Smooth muscle cell (in vitro differentiated cells): ENCODE measurements around the gene MYH6. TPM values are rescaled to one million over a fixed set of nuclear protein-coding genes. Genes with fewer than 3 reads are reported as not detected.
A peak's percentile ranks its signal among the peaks of the same experiment; 100 is the strongest.

ENCODE experiments used
- DNase-seq: peaks from one replicate; lab custom pipeline; 2025; ENCODE audit not compliant: unreplicated experiment; lab: John Stamatoyannopoulos, UW
- H2AFZ ChIP-seq: fragments of 200-600 bp; sonication (generic); 2 replicates; pipeline ENCODE4 v1.6.0; 2016; ENCODE audit warnings: antibody characterized with exemption, low read depth, mild to moderate bottlenecking
- H3F3A ChIP-seq: fragments of 200-600 bp; sonication (generic); 2 replicates; pipeline ENCODE4 v1.6.0; 2017; ENCODE audit warnings: antibody characterized with exemption, low read depth
- H3K27ac ChIP-seq: fragments of 200-600 bp; sonication (generic); 2 replicates; pipeline ENCODE4 v1.5.1; 2016; ENCODE audit warnings: low read depth, mild to moderate bottlenecking
- H3K27me3 ChIP-seq: fragments of 200-600 bp; sonication (generic); 2 replicates; pipeline ENCODE4 v1.6.1; 2016; ENCODE audit warnings: low read depth, mild to moderate bottlenecking
- H3K36me3 ChIP-seq: fragments of 200-600 bp; sonication (generic); 2 replicates; pipeline ENCODE4 v1.5.1; 2016; ENCODE audit warnings: low read depth
- H3K4me1 ChIP-seq: fragments of 200-600 bp; sonication (generic); 2 replicates; pipeline ENCODE4 v1.5.1; 2016; ENCODE audit warnings: low read depth
- H3K4me2 ChIP-seq: fragments of 200-600 bp; sonication (generic); 2 replicates; pipeline ENCODE4 v1.6.0; 2016; ENCODE audit warnings: mild to moderate bottlenecking
- H3K4me3 ChIP-seq: fragments of 200-600 bp; sonication (generic); 2 replicates; pipeline ENCODE4 v1.5.1; 2016; ENCODE audit warnings: mild to moderate bottlenecking
- H3K79me2 ChIP-seq: fragments of 200-600 bp; sonication (generic); 2 replicates; pipeline ENCODE4 v1.6.0; 2016; ENCODE audit warnings: low read depth, mild to moderate bottlenecking
- H3K9ac ChIP-seq: fragments of 200-600 bp; sonication (generic); 2 replicates; pipeline ENCODE4 v1.6.0; 2016; ENCODE audit warnings: low read depth
- H3K9me3 ChIP-seq: fragments of 200-600 bp; sonication (generic); replicated peaks from 2 replicates; pipeline ENCODE4 v1.5.1; 2016; ENCODE audit warnings: low read depth
- H4K20me1 ChIP-seq: fragments of 200-600 bp; sonication (generic); 2 replicates; pipeline ENCODE4 v1.6.0; 2016; ENCODE audit warnings: low read depth
- CTCF ChIP-seq: fragments of 200-600 bp; sonication (generic); IDR thresholded peaks from 2 replicates; pipeline ENCODE4 v1.5.1; 2017; ENCODE audit warnings: borderline replicate concordance, mild to moderate bottlenecking, antibody characterized with exemption; ENCODE audit not compliant: insufficient read depth, poor library complexity, severe bottlenecking
- WGBS: methylation state at CpG from one replicate; pipeline ENCODE4 v1.1.7; 2016; ENCODE audit warnings: low lambda C conversion rate; 5-methylcytosine and 5-hydroxymethylcytosine counted together
- polyA plus RNA-seq: library from polyadenylated mRNA; unstranded; fragments of >200 nt; fragmentation: Nextera tagmentation; extraction: Ambion mirVana; gene quantifications from 2 replicates; pipeline ENCODE4 v1.2.1, GENCODE V29; 2016
- total RNA-seq: library from RNA; depleted of rRNA; stranded (reverse); fragments of >200 nt; gene quantifications from 2 replicates; pipeline ENCODE4 v1.2.3, GENCODE V29; 2014

Gene MYH6
- total and polyA plus RNA-seq, 2 experiments from 2014 or later, result 0.23 TPM; not detected in 1

- WGBS, result 88% methylated on average over 2 of the region's 2 CpGs
- TF ChIP-seq CTCF, result no peak
Observed at GRCh38 chr14:23372509-23372908, 35.6 kb downstream of the MYH6 start, which contains the start of gene IL25. Gene IL25, plus strand, starts transcription at chr14:23372809.

GRCh38 chr14:23371865-23372264 is 36.2 kb downstream of the MYH6 start:
- H3K4me1 ChIP-seq, result peaks cover 15% of the 10 kb centered on the region
- no peaks in the 10 kb centered on the region for H3K9me3 ChIP-seq
- H3F3A ChIP-seq, result peaks cover 4% of the 10 kb centered on the region
- H4K20me1 ChIP-seq, result no peaks in the 10 kb centered on the region
- H3K9ac ChIP-seq, result no peak overlapping the region
- H3K79me2 ChIP-seq, result no peaks in the 10 kb centered on the region
- no peak for TF ChIP-seq CTCF
- WGBS, result 90% methylated on average over 1 of the region's 1 CpG
- H3K27ac ChIP-seq, result no peak overlapping the region
- no peak overlapping the region for H3K4me2 ChIP-seq
- H3K4me3 ChIP-seq, result no peak overlapping the region
- H2AFZ ChIP-seq, result no peak overlapping the region
- no peak for DNase-seq
- H3K27me3 ChIP-seq, result no peaks in the 10 kb centered on the region
- no peaks in the 10 kb centered on the region for H3K36me3 ChIP-seq

More at GRCh38 chr14:23372509-23372908, 35.6 kb downstream of the MYH6 start, which contains the start of gene IL25:
- no peaks in the 10 kb centered on the region for H4K20me1 ChIP-seq
- no peaks in the 10 kb centered on the region for H3K79me2 ChIP-seq
- no peak for DNase-seq
- H3K9ac ChIP-seq, result no peak within 1 kb of the TSS
- no peaks in the 10 kb centered on the region for H3K9me3 ChIP-seq
- peaks cover 8% of the 10 kb centered on the region for H3K4me1 ChIP-seq
- H3K27me3 ChIP-seq, result no peaks in the 10 kb centered on the region
- no peak within 1 kb of the TSS for H2AFZ ChIP-seq
- no peak within 1 kb of the TSS for H3K4me2 ChIP-seq
- no peaks in the 10 kb centered on the region for H3K36me3 ChIP-seq
- H3K27ac ChIP-seq, result no peak within 1 kb of the TSS
- H3F3A ChIP-seq, result no peaks in the 10 kb centered on the region
- H3K4me3 ChIP-seq, result no peak within 1 kb of the TSS

GRCh38 chr14:23370221-23370620 is 37.9 kb downstream of the MYH6 start:
- Histone ChIP-seq H3K27me3 (no peaks in the 10 kb centered on the region), H3K27ac (no peak overlapping the region), H3F3A (peaks cover 12% of the 10 kb centered on the region), H3K36me3 (no peaks in the 10 kb centered on the region), H3K4me3 (no peak overlapping the region), H3K9me3 (no peaks in the 10 kb centered on the region), H3K4me1 (peaks cover 10% of the 10 kb centered on the region), H3K9ac (no peak overlapping the region), H2AFZ (no peak overlapping the region), H3K4me2 (no peak overlapping the region), H3K79me2 (peaks cover 4% of the 10 kb centered on the region), H4K20me1 (no peaks in the 10 kb centered on the region)
- TF ChIP-seq CTCF, result no peak
- DNase-seq, result no peak
- WGBS, result 60% methylated on average over 1 of the region's 1 CpG

GRCh38 chr14:23366426-23366921 is 41.6 kb downstream of the MYH6 start:
- Histone ChIP-seq H3K9me3 (no peaks in the 10 kb centered on the region), H3K4me1 (peaks cover 38% of the 10 kb centered on the region), H2AFZ (peak overlapping the region; percentile 46), H3K4me2 (peak overlapping the region; percentile 97), H3K9ac (no peak overlapping the region), H3K36me3 (no peaks in the 10 kb centered on the region), H3K27me3 (no peaks in the 10 kb centered on the region), H4K20me1 (peaks cover 21% of the 10 kb centered on the region), H3F3A (peaks cover 18% of the 10 kb centered on the region), H3K79me2 (peaks cover 41% of the 10 kb centered on the region), H3K4me3 (peak overlapping the region; percentile 80), H3K27ac (peak overlapping the region; percentile 88)
- TF ChIP-seq CTCF, result no peak
- WGBS, result 7% methylated on average over 12 of the region's 34 CpGs
- peak; percentile 82 for DNase-seq
